Measurements from ENCODE around the gene DNAH9. TPM values are rescaled to one million over a fixed set of nuclear protein-coding genes. Genes with fewer than 3 reads are reported as not detected.

The DNAH9 gene
- total and polyA plus RNA-seq, 2 experiments from 2014 or later, result 0.24 to 1.8 TPM

GRCh38 chr17:11707586-11707985 is 109.3 kb downstream of the DNAH9 start:
- DNase-seq (ENCODE audit: low read depth in 1 of 2, low spot score in 1 of 2), result no peak

GRCh38 chr17:11712456-11712855 is 114.2 kb downstream of the DNAH9 start:
- H3K36me3 ChIP-seq, result no peaks in the 10 kb centered on the region
- TF ChIP-seq, protein P1, sequence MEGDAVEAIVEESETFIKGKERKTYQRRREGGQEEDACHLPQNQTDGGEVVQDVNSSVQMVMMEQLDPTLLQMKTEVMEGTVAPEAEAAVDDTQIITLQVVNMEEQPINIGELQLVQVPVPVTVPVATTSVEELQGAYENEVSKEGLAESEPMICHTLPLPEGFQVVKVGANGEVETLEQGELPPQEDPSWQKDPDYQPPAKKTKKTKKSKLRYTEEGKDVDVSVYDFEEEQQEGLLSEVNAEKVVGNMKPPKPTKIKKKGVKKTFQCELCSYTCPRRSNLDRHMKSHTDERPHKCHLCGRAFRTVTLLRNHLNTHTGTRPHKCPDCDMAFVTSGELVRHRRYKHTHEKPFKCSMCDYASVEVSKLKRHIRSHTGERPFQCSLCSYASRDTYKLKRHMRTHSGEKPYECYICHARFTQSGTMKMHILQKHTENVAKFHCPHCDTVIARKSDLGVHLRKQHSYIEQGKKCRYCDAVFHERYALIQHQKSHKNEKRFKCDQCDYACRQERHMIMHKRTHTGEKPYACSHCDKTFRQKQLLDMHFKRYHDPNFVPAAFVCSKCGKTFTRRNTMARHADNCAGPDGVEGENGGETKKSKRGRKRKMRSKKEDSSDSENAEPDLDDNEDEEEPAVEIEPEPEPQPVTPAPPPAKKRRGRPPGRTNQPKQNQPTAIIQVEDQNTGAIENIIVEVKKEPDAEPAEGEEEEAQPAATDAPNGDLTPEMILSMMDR (IDR thresholded peaks at IDR 0.05; ENCODE audit: low read depth, low read length), result no peak
- H3K4me1 ChIP-seq (ENCODE audit: low read depth), result no peaks in the 10 kb centered on the region
- H3K4me3 ChIP-seq, result no peak overlapping the region
- H3K9me3 ChIP-seq (ENCODE audit: low read depth), result no peaks in the 10 kb centered on the region
- H3K27me3 ChIP-seq, result no peaks in the 10 kb centered on the region
- H3K27ac ChIP-seq, result no peak overlapping the region
- no peak for DNase-seq (ENCODE audit: low read depth in 1 of 2, low spot score in 1 of 2)

More at GRCh38 chr17:11707586-11707985, 109.3 kb downstream of the DNAH9 start:
- no peaks in the 10 kb centered on the region for H3K4me1 ChIP-seq (ENCODE audit: low read depth)
- H3K36me3 ChIP-seq, result no peaks in the 10 kb centered on the region
- no peaks in the 10 kb centered on the region for H3K27me3 ChIP-seq
- H3K27ac ChIP-seq, result no peak overlapping the region
- H3K4me3 ChIP-seq, result no peak overlapping the region
- TF ChIP-seq, protein P1 (IDR thresholded peaks at IDR 0.05; ENCODE audit: low read depth, low read length), result no peak
- H3K9me3 ChIP-seq (ENCODE audit: low read depth), result no peaks in the 10 kb centered on the region

DNA sequence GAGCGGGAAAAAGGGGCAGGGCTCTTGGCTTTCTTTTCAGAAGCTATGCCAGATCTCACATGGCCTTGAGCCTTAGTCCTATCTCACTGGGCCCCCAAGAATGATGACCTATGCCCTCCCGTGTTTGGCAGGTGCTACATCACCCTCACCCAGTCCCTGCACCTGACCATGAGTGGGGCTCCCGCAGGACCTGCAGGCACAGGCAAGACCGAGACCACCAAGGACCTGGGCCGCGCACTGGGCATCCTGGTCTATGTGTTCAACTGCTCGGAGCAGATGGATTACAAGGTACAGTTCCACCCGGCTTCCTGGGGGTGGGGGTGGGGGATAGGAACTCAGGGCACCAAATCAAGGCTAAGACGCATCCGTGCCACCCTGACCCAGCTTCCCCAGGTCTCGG is 120.9 kb downstream of the DNAH9 start:
- Histone ChIP-seq H3K4me1 (ENCODE audit: low read depth) (no peaks in the 10 kb centered on the region), H3K27me3 (no peaks in the 10 kb centered on the region), H3K36me3 (no peaks in the 10 kb centered on the region), H3K9me3 (ENCODE audit: low read depth) (no peaks in the 10 kb centered on the region), H3K27ac (no peak overlapping the region), H3K4me3 (no peak overlapping the region)
- TF ChIP-seq, protein P1 (IDR thresholded peaks at IDR 0.05; ENCODE audit: low read depth, low read length), result no peak
- DNase-seq (ENCODE audit: low read depth in 1 of 2, low spot score in 1 of 2), result no peak

- H3K27ac ChIP-seq, result no peak overlapping the region
- no peak overlapping the region for H3K4me3 ChIP-seq
- H3K36me3 ChIP-seq, result no peaks in the 10 kb centered on the region
- no peaks in the 10 kb centered on the region for H3K27me3 ChIP-seq
- H3K4me1 ChIP-seq (ENCODE audit: low read depth), result no peaks in the 10 kb centered on the region
- TF ChIP-seq, protein P1 (IDR thresholded peaks at IDR 0.05; ENCODE audit: low read depth, low read length), result no peak
- no peaks in the 10 kb centered on the region for H3K9me3 ChIP-seq (ENCODE audit: low read depth)
- no peak for DNase-seq (ENCODE audit: low read depth in 1 of 2, low spot score in 1 of 2)
Measured at GRCh38 chr17:11719856-11720255, 121.6 kb downstream of the DNAH9 start.

GRCh38 chr17:11720816-11721215 is 122.5 kb downstream of the DNAH9 start:
- no peaks in the 10 kb centered on the region for H3K9me3 ChIP-seq (ENCODE audit: low read depth)
- no peak overlapping the region for H3K4me3 ChIP-seq
- H3K36me3 ChIP-seq, result no peaks in the 10 kb centered on the region
- TF ChIP-seq, protein P1 (IDR thresholded peaks at IDR 0.05; ENCODE audit: low read depth, low read length), result no peak
- no peak for DNase-seq (ENCODE audit: low read depth in 1 of 2, low spot score in 1 of 2)
- no peaks in the 10 kb centered on the region for H3K4me1 ChIP-seq (ENCODE audit: low read depth)
- no peak overlapping the region for H3K27ac ChIP-seq
- no peaks in the 10 kb centered on the region for H3K27me3 ChIP-seq

DNA sequence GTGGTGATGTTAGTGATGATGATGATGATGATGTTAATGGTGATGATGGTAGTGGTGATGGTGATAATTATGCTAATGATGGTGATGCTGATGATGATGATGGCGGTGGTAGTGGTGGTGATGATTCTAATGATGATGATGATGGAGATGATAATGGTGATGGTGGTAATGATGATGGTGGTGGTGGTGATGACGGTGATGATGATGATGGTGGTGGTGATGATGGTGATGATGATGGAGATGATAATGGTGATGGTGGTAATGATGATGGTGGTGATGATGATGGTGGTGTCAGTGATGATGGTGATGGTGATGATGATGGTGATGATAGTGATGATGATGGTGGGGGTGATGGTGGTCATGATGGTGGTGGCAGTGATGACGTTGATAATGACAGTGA is 132.5 kb downstream of the DNAH9 start:
- no peak overlapping the region for H3K27ac ChIP-seq
- TF ChIP-seq, protein P1 (IDR thresholded peaks at IDR 0.05; ENCODE audit: low read depth, low read length), result no peak

More for the DNA sequence above, 132.5 kb downstream of the DNAH9 start:
- no peaks in the 10 kb centered on the region for H3K36me3 ChIP-seq
- H3K4me3 ChIP-seq, result no peak overlapping the region
- no peaks in the 10 kb centered on the region for H3K9me3 ChIP-seq (ENCODE audit: low read depth)
- no peaks in the 10 kb centered on the region for H3K4me1 ChIP-seq (ENCODE audit: low read depth)
- no peaks in the 10 kb centered on the region for H3K27me3 ChIP-seq
- no peak for DNase-seq (ENCODE audit: low read depth in 1 of 2, low spot score in 1 of 2)

Measured in cardiac muscle cell (in vitro differentiated cells and primary cell).